Spleen (tissue), 7 donors: Measurements from ENCODE around the gene RPL38.

Experiments
- CTCF ChIP-seq, 11 experiments: fragments of 200-600 bp in 7 of 11; fragments of 450-650 bp in 4 of 11; sonication (generic) in 4 of 11; IDR thresholded peaks in 8 of 11; conservative IDR thresholded peaks in 3 of 11; 1 replicate in 7 of 11; 2 replicates in 4 of 11; pipeline versions ENCODE4 v1.4.0 to v1.8.0; 2016 to 2021; ENCODE audit warnings: antibody characterized with exemption in 11 of 11, inconsistent platforms in 4 of 11, mild to moderate bottlenecking in 1 of 11
- POLR2A ChIP-seq, 3 donors: fragments of 450-650 bp; IDR thresholded peaks; one replicate each; pipeline ENCODE4 v1.5.1; 2017; ENCODE audit warnings: antibody characterized with exemption in 3 of 3, mild to moderate bottlenecking in 1 of 3
- POLR2AphosphoS5 ChIP-seq, 3 donors: sonication (generic); formaldehyde crosslinking; IDR thresholded peaks; one replicate each; pipeline ENCODE4 v1.5.1; 2017; ENCODE audit warnings: antibody characterized with exemption in 3 of 3
- donor health status: DM: no; HTN: no; CAD: no; lungs with moderate emphysema.
- donor health status: DM: no; HTN: no; CAD: no.
- donor health status: DM: no; HTN: no; CAD: no.

DNA sequence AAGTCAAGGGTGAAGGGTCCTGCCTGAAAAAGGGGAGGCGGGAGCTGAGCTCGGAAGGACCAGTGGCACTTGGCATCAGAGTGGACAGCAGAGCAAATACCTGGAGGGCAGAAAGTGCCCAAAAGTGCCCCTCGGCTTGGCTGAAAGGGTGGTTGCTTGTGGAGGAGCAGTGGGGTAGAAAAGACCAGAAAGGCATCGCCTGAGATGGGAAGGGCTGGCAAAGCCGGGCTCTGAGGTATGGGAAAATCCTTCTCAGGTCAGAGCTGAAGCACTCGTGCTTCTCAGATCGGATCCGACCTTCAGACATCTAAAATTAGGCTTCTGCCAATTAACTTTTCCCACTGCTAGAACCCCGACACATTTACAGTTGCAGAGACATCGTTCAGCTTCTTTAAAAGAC is 1.5 kb upstream of the RPL38 start:
- TF ChIP-seq CTCF (IDR thresholded peaks at IDR 0.05 in 8 of 11, conservative IDR thresholded peaks at IDR 0.05 in 3 of 11): no peak
- TF ChIP-seq POLR2A (IDR thresholded peaks at IDR 0.05): no peak
- no peak for TF ChIP-seq POLR2AphosphoS5 (IDR thresholded peaks at IDR 0.05)
